GM19023 (cell line): ENCODE results near the gene RIC8B.

ENCODE experiments used
- ATAC-seq: cut with Tn5 transposase; IDR thresholded peaks from one replicate; pipeline ENCODE4 v1.9.1; 2021; ENCODE audit warnings: mild to moderate bottlenecking, moderate library complexity; ENCODE audit not compliant: unreplicated experiment

The RIC8B gene

GRCh38 chr12:106801167-106801708 is 26.8 kb downstream of the RIC8B start:
- no peak for ATAC-seq

GRCh38 chr12:106801830-106802533 is 27.5 kb downstream of the RIC8B start:
- ATAC-seq = no peak

GRCh38 chr12:106804668-106805067 is 30.2 kb downstream of the RIC8B start:
- ATAC-seq = no peak

- ATAC-seq = no peak
These were observed 40.2 kb downstream of the RIC8B start for GRCh38 chr12:106814714-106815113.

GRCh38 chr12:106815741-106816140 is 41.3 kb downstream of the RIC8B start:
- no peak for ATAC-seq

GRCh38 chr12:106816231-106816630 is 41.7 kb downstream of the RIC8B start:
- ATAC-seq = no peak

GRCh38 chr12:106819991-106820390 is 45.5 kb downstream of the RIC8B start:
- no peak for ATAC-seq

- ATAC-seq = no peak
These were observed 57.2 kb downstream of the RIC8B start for GRCh38 chr12:106831699-106832098.

GRCh38 chr12:106837782-106838181 is 63.3 kb downstream of the RIC8B start:
- no peak for ATAC-seq

GRCh38 chr12:106839333-106839732 is 64.9 kb downstream of the RIC8B start:
- ATAC-seq = no peak

GRCh38 chr12:106840243-106840642 is 65.8 kb downstream of the RIC8B start:
- ATAC-seq = no peak

- no peak for ATAC-seq
These were observed 67.2 kb downstream of the RIC8B start for GRCh38 chr12:106841510-106842302.

GRCh38 chr12:106845902-106846301 is 71.4 kb downstream of the RIC8B start:
- no peak for ATAC-seq

- no peak for ATAC-seq
These were observed 73.4 kb downstream of the RIC8B start for GRCh38 chr12:106847861-106848260.

GRCh38 chr12:106851306-106851705 is 76.8 kb downstream of the RIC8B start:
- no peak for ATAC-seq

- no peak for ATAC-seq
These were observed 80.2 kb downstream of the RIC8B start for GRCh38 chr12:106854723-106855122.

- no peak for ATAC-seq
These were observed 80.8 kb downstream of the RIC8B start for GRCh38 chr12:106855221-106855758.

GRCh38 chr12:106861984-106862916 is 87.8 kb downstream of the RIC8B start:
- ATAC-seq = no peak

- no peak for ATAC-seq
These were observed 88.7 kb downstream of the RIC8B start for GRCh38 chr12:106863189-106863588.

GRCh38 chr12:106865683-106866082 is 91.2 kb downstream of the RIC8B start:
- no peak for ATAC-seq
